Body of pancreas (tissue), 4 donors: ENCODE measurements around the gene PPID.

Experiments
- CTCF ChIP-seq, 7 experiments: fragments of 450-650 bp in 4 of 7; fragments of 200-600 bp in 3 of 7; sonication (generic) in 3 of 7; IDR thresholded peaks; one replicate each; pipeline ENCODE4 v1.5.1; 2016 to 2019; ENCODE audit warnings: antibody characterized with exemption in 7 of 7
- POLR2A ChIP-seq, 3 donors: fragments of 450-650 bp; IDR thresholded peaks; one replicate each; pipeline ENCODE4 v1.6.1; 2016; ENCODE audit warnings: antibody characterized with exemption in 3 of 3, mild to moderate bottlenecking in 2 of 3

- TF ChIP-seq CTCF (IDR thresholded peaks at IDR 0.05) (no peak), POLR2A (IDR thresholded peaks at IDR 0.05) (no peak)
Measured at GRCh38 chr4:158724637-158725036, 1.4 kb upstream of the PPID start.
